ENCODE results near the gene RAB11A.
"Not testable (repeated sequence)": the region's sequence is repeated elsewhere in the genome, so short reads cannot be mapped to it uniquely, and the experiment has no call there.

The RAB11A gene

DNA sequence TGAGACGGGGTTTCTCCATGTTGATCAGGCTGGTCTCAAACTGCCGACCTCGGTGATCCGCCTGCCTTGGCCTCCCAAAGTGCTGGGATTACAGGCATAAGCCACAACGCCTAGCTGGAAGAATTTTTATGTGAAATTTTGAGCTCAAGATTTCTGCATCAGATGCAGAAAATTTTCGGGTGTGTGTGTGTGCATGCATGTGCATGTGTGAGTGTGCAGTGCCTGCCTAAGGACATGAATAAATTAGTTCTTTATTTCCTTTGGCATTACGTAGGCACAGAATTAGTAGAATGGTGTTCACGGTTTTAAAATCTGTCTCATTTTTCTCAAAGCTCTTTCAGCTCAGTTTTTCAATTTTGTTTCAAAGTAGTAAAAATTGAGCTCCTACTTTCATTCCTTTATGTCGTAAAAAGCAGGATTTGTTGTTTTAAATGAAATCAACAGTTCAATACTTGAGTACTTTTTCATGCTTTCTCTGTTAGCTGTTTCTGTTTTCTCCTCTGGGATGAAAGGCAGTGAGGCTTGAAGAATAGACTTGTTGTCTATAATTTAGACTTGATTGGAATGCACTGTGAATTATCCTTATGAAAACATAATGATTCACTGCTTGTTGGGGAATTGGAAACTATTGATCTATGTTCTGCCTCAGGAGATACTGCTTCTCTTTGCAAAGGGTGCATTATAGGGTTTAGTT is 23.3 kb upstream of the RAB11A start:
- no peak for DNase-seq

DNA sequence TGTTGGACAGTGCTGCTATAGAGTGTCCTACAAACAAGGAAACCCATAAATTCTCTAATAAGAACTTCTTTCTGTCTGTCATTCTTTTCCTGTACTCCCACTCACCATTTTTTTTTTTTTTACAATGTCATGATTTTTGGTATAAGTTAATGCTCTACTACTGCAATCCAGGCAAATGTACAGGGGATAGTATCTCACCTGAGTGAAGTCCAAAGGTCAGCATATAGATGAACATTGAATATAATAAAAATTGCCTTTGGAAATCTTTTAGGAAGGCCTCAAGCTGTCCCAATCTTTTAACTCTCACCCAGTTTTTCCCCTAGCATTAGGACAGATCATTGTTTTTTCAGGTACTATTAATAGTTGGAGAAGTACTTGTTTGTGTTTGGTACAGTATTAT is 21.3 kb upstream of the RAB11A start:
- no peak for DNase-seq

DNA sequence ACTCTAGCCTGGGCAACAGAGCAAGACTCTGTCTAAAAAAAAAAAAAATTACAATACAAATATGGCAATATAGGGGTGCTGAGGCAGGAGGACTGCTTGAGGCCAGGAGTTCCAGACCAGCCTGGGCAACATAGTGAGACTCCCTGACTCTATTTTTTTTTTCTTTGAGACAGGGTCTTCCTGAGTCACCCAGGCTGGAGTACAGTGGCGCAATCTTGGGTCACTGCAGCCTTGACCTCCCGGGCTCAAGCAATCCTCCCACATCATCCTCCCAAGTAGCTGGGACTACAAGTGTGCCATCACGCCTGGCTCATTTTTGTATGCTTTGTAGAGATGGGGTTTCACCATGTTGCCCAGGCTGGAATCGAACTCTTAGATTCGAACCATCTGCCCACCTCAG is 17.3 kb upstream of the RAB11A start:
- no peak for DNase-seq

DNA sequence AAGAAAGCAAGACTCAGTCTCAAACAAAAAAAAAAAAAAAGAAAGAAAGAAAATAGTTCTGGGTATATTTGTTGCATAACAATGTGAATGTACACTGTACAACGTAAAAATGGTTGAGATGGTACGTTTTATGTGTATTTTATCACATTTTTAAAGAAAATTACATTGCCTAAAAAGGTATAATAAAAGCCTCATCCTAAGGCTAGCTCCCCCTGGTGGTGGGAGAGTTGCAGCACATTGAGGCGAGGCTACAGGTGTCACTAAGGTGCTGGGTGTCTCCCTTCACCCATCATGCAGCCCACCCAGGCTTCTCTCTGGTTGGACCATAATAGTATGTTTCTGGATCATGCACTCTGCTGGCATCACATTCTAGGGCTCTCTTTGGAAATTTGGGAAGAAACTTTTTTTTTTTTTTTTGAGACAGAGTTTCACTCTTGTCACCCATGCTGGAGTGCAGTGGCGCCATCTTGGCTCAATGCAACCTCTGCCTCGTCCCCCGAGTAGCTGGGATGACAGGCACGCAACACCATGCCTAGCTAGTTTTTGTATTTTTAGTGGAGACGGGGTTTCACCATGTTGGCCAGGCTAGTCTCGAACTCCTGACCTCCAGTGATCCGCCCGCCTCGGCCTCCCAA is 12.4 kb upstream of the RAB11A start:
- peak; percentile 59 for DNase-seq

DNA sequence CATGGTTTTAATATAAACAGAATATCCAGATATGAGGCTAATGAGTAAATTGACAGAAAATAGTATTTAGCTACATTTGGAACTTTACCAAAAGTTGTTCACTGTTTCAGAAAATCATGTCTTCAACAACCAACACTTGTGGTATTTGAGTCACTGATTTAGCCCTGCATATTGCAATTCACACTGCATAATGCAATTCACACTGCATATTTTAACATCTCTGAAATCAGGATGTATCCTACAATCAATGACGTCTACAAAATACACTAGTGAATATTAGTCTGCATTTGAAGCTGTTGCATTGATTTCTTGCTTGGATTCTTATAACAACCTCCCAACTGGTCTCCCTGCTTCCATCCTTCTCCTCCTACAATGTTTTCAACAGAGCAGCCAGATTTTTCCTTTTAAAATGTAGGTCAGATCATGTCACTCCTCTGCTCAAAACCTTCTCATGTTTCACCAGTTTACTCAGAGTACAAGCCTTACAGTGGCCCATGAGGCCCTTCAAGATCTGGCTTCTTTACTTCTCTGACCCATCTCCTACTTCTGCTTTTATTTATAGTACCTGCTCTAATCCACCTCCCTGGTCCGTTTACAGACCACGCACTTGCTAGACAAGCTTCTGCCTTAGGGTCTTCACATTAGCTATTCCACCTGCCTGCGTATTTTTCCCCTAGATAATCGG is 11.4 kb upstream of the RAB11A start:
- no peak for DNase-seq

DNA sequence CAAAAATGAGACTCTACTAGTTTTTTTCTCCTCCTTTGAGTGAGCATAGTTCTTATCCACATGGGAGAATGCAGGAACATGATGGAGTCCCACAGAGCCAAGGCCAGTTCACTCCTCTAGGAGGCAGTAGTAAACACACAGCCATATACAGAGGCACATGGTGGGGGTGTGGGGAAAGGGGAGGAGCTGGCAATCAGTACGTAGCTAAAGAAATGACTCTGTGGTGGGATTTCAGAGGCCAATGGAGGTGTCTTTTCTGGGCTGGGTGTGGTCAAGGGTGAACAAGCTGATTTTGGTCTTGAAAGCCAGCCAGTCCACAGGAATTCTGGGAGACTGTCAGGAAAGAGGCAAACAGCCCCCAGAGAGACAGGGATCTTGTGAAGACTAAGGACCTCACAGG is 6.6 kb upstream of the RAB11A start:
- DNase-seq = peak; percentile 69

DNA sequence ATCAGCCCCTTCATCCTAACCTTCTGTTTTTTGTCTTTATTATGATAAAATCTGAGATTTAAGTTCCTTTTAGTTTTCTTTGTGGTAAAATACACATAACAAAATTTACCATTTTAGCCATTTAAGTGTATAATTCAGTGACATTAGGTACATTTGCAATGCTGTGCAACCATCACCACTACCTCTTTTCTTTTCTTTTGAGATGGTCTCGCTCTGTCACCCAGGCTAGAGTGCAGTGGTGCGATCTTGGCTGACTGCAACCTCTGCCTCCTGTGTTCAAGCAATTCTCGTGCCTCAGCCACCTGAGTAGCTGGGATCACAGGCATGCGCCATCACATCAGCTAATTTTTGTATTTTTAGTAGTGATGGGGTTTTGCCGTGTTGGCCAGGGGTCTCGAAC is 6.2 kb upstream of the RAB11A start:
- no peak for DNase-seq

DNA sequence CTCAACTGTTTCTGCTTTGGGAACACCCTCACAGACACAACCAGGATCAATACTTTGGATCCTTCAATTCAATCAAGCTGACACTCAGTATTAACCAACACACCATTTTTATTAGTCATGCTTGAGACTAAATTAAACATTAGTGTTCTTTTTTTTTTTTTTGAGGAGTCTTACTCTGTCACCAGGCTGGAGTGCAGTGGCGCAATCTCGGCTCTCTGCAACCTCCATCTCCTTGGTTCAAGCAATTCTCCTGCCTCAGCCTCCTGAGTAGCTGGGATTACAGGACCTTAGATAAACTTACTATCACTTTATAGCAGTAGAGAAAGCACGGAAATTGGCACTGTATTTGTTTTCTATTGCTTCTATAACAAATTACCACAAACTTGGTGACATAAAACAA is 2.0 kb upstream of the RAB11A start:
- no peak for DNase-seq

DNA sequence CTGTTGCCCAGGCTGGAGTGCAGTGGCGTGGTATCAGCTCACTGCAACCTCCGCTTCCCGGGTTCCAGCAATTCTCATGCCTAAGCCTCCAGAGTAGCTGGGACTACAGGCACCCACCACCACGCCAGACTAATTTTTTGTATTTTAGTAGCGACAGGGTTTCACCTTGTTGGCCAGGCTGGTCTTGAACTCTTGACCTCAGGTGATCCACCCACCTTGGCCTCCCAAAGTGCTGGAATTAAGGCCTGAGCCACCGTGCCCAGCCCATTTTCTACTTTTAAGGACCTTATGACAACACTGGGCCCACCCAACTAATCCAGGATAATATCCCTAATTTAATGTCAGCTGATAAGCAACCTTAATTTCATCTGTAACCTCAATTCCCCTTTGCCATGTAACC is 1.4 kb upstream of the RAB11A start:
- DNase-seq = not testable (repeated sequence)

DNA sequence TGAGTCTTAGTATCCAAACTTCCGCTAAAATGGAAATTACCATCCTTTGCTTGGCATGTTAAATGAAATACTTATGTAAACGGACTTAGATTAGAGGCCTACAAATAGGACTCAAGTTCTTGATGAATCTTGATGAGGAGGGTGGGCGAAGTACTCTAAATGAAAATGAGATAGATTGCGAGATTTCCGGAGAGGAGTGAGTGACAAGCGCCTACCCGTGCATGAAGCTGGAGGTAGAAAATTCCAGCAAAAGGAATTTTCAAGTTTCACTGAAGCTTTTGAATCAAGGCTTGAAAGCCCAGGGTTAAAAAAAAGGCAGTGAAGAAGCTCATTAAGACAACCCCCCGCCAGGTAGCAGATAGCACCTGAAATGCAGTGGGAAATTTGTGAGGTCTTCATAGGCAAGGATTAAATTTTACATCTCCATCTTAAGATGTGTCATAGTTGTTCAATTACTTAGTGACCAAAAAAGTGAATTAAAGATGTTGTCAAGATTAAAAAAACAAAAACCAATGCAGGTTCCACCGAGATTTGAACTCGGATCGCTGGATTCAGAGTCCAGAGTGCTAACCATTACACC is 655 bp upstream of the RAB11A start:
- DNase-seq = no peak

DNA sequence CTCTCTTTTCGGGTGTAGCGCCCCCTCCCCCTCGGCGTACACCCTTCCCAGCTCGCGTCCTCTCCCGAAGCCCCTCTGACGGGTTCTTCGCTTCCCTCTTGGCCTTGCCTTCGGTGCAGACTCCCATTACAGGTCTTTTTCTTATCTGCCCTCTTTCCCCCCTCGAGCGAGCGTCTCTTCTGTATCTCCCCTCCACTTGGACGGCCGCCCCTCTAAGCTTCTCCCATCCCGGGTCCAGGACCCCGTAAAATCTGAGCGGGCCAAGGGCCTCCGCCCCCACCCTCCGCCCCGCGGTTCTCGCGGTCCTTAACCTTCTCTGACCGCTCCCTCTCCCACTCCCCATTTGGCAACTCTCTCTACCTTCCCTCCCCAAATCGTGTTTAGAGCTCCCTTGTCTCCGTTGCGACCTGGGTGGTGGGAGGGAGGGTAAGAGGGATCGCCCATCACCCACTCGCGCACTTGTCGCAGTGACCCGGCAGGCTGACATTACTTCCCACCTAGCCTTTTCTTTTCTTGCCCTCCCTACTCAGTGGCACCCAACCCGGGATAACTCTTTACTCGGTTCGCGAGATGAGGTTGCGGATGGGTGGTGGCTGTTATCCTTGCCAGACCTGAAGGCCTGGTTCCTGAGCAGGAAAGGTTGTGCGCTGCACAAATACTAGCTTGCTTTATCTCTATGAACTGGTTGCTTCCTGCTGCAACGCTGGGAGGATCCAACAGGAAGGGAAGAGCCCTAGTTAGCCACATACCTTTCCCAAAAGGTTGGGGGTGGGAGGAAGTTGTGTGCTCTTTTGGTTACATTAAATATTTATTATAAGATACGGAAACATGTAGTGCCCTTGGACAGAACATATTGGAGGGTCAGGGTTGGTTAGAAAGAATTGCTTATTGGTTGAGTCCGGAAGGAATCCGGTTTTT is 922 bp downstream of the RAB11A start:
- peak; percentile 54 for DNase-seq

DNA sequence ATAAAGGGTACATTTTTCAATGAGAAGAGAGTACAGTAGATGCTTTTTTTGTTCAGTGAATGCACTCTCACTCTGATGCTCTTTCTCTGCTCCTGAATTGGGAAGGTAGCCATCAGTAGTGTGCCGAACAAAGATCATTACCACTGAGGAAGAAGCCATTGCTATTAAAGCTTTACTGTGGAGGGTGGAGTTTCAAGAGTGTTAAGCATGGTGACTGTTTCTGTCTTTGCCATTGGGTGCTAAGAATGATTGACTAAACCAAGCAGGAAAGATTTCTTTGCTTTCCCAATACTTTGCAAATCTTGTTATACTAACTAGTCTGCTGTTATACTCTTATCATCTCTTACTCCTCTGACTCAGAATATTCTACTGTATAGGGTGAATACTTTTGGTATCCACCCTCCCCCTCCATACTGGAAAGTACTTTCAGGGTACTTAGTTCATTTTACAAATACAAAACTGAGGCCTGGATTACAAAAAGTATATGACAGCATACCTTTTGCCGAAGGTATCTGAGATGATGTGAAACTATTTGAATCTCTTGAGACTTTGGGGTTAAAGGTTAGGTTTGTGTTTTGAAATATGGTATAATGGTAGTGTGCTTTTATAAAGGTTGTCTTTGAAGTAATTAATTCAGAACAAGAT is 1.7 kb downstream of the RAB11A start:
- DNase-seq = peak; percentile 53

DNA sequence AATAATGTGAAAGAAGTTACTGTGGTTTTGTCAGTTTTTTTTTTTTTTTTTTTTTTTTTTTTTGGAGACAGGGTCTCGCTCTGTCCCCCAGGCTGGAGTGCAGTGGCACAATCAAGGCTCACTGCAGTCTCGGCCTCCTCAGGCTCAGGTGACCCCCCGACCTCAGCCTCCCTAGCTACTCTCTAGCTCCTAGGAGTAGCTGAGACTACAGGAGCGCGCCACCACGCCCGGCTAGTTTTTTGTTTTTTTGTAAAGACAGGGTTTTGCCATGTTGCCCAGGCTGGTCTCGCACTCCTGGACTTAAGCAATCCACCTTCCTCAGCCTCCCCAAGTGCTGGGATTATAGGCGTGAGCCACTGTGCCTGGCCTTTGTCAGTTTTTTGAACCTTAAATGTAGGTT is 2.6 kb downstream of the RAB11A start:
- not testable (repeated sequence) for DNase-seq

DNA sequence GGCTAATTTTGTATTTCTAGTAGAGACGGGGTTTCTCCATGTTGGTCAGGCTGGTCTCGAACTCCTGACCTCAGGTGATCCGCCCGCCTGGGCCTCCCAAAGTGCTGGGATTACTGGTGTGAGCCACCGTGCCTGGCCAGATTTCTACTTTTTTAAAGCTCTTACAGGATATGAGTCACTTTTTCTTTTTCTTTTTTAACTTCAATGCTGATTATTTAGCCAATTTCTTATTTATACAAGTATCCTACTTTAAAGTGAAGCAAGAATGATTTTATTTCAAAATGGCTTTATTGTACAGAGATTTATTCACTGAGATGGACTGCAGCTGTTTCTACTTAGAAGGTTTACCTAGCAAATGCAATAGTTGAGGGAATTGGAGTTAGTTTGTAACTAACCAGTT is 3.3 kb downstream of the RAB11A start:
- peak; percentile 18 for DNase-seq

DNA sequence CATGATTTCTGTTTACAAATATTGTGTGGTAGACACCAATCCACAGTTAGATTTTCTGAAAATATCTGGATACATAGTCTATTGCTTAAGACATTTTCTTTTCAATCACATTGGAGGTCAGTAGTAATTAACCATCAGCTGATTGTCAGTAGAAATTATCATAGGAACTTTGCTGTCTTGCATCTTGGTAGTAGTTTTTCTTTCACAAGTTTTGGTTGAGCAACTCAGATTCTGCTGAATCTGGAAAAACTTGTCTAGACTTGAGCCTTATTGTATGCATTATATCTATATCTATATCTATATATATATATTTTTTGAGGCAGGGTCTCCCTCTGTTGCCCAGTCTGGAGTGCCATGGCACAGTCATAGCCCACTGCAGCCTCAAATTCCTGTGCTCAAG is 4.0 kb downstream of the RAB11A start:
- DNase-seq = no peak

DNA sequence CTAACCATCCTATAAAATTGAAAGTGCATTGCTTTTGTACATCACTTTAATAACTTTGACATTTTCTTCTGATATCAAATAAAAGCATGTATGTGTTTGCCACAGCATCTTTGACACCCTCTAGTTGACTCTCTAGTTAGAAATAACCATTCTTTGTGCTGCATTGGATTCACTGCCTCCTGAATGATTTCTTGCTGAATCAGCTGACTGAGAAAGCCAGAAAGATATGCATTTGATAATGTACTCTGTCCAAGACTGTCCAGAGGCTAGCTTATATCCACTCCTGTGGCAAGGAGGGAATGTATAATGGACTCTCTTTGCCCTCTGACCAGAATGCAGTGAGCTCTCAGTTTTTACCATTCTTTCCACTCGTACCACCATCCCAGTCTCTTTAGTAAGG is 6.2 kb downstream of the RAB11A start:
- no peak for DNase-seq

DNA sequence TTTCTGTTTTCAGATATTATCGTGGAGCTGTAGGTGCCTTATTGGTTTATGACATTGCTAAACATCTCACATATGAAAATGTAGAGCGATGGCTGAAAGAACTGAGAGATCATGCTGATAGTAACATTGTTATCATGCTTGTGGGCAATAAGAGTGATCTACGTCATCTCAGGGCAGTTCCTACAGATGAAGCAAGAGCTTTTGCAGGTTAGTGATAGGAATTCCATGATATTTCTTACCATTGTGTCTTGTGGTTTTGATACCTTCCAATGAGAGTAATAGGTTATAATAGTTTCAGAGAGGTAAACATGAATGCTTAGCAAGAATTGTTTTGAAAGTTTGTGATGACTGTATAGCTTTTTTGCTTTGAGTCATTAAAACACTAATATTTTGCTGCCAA is 8.5 kb downstream of the RAB11A start:
- DNase-seq = no peak

DNA sequence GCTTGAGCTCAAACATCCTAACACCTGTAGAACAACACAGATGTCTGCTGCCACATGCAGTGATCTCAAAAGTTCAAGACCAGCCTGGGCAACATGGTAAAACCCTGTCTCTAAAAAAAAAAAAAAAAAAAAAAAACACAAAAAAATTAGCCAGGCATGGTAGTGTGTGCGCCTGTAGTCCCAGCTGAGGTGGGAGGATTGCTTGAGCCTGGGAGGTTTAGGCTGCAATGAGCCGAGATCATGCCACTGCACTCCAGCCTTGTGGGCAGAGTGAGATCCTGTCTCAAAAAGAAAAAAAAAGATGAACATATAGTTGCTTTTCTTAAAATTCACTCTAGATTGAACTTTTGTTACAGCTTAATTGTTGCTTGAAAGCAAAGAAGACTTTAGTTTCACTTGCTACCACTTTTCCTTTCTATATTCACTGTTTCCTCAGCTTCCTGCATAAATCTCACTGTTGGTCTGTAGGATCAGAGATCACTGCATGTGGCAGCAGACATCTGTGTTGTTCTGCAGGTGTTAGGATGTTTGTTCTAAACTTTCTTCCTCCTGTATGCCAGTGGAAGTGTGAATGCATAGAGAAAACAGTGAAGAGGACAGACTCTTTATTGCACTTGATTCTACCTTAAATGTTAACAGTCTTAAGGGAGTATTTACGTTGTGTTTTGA is 12.6 kb downstream of the RAB11A start:
- no peak for DNase-seq

DNA sequence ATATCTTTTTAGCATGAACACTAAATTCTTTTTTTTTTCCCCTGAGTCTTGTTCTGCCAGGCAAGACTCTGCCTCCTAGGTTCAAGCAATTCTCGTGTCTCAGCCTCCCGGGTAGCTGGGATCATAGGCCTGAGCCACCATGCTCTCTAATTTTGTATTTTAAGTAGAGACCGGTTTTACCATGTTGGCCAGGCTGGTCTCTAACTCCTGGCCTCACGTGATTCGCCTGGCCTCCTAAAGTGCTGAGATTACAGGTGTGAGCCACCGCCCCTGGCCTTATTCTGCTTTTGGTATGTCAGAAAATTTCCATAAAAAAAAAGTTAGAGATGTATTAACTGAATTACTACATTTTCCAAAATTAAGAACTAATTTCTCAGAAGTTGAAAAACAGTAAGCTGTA is 14.3 kb downstream of the RAB11A start:
- no peak for DNase-seq

DNA sequence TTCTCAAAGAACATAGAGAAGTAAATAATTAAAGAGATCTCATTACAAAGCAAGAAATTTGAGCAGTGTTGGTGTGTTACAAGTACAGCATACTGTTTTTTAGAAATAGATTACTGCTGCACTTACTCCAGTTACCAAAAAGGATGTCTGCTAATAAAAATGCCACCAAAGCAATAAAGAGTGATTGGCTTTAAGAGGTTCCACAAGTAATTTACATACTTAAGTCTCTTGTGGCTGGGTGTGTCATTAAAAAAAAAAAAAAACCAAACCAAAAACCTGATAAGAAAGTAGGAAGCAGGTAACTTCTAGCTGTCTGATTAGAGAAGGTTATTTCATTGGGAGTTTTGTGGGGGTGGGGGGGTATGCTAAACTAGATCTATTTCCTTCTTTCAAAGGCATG is 15.2 kb downstream of the RAB11A start:
- DNase-seq = no peak

DNA sequence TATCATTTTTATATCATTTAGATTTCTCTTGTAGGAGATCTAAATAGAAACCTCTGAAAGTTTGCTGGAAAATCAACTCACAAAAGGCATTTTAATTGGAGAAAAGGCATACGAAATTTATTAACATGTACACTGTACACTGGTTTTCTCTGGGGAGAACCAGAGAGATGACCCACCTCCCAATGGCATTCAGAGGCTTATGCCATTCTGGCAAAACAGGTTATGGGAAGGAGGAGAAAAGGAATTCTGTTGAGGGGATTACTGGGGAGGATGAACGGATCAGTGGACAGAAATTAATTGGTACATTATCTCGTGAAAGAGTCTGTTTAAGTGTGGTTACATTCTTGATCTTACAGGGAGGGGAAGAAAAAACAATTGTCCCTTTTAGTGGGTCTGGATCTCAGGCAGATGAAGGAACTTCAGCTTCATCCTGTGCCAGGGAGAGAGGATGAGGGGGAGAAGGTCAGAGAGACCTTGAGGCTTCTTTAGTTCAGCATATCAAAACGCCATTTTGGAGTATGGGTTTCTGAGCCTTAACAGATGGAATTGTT is 16.5 kb downstream of the RAB11A start:
- no peak for DNase-seq

DNA sequence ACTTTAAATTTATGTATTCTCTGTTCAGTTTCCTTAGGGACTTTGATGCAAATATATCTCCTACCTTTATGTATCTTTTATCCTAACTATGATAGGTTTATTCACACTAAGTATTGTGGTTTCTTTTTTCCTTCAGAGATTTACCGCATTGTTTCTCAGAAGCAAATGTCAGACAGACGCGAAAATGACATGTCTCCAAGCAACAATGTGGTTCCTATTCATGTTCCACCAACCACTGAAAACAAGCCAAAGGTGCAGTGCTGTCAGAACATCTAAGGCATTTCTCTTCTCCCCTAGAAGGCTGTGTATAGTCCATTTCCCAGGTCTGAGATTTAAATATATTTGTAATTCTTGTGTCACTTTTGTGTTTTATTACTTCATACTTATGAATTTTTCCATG is 18.3 kb downstream of the RAB11A start:
- DNase-seq = no peak

All from EL (cell line).